Nephron progenitor cell (in vitro differentiated cells): Measurements from ENCODE around the gene FOXRED2.

ENCODE experiments used
- DNase-seq: peaks from one replicate; pipeline ENCODE4 v3.0.0; 2021
- H3K27ac Mint-ChIP-seq: 2 replicates; pipeline ENCODE4 v1.8.0; 2021; ENCODE audit warnings: mild to moderate bottlenecking, moderate library complexity, mixed read lengths
- H3K27me3 Mint-ChIP-seq: 2 replicates; pipeline ENCODE4 v1.8.0; 2021; ENCODE audit warnings: mild to moderate bottlenecking, low read depth, mixed read lengths; ENCODE audit not compliant: poor library complexity
- H3K36me3 Mint-ChIP-seq: 2 replicates; pipeline ENCODE4 v1.8.0; 2021; ENCODE audit warnings: low read depth, mixed read lengths
- H3K4me1 Mint-ChIP-seq: 2 replicates; pipeline ENCODE4 v1.8.0; 2021; ENCODE audit warnings: mixed read lengths
- H3K4me3 Mint-ChIP-seq: 2 replicates; pipeline ENCODE4 v1.8.0; 2021; ENCODE audit warnings: mild to moderate bottlenecking, moderate library complexity, mixed read lengths
- H3K9me3 Mint-ChIP-seq: 2 replicates; pipeline ENCODE4 v1.8.0; 2021; ENCODE audit warnings: mild to moderate bottlenecking, moderate library complexity, mixed read lengths
- TF ChIP-seq, protein P1 (sequence below): fragments of 200-600 bp; sonication (generic); IDR thresholded peaks from 2 replicates; pipeline ENCODE4 v1.5.0; 2021; ENCODE audit warnings: antibody characterized with exemption

FOXRED2 gene

DNA sequence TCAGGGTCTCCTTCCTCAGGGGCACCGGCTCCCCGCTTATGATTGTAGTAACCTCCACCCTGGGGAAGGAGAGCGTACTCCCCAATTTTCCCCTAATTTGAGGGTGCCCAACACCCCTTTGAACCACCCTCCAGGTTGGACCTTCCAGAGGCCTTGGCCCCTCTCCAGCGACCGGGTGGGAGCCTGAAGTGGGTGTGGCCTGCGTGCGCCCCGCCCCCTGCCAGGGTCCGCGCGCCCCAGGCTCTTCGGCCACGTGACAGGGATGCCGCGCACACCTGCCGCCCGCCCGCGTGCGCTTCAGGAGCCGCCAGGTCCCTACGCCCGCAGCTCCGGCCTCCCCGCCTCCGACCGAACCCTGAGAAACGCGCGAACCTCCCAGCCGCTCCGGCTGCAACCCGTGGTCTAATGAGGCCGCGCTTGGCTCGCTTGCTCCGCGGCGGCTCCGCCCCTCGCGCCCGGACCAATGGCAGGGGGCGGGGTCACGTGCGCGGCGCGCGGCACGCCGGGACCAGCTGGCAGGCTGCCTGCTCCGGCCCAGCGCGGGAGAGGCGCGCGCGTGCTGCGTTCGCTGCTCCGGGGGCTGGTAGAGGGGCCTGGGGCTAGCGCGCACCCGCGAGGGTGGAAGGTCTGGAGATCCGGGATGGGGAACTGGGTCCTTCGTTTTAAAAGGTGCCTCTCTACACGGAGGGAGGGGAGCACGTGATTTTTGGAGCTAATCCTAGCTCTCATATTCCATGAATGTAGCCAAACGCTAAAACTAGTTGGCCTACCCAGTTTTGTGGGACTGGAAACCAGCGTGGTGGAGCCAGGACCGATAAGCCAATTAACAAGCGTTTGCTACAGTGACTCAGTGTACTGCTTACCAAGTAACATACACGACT is at the start of gene FOXRED2:
TSS of gene FOXRED2 (minus strand) at position 404 of the 881 bp plus-strand sequence. CDS start 618 bp downstream, outside the sequence.
- peak; percentile 87 for DNase-seq
- Mint-ChIP-seq H3K9me3 (peaks cover 4% of the 10 kb centered on the region), H3K36me3 (peaks cover 36% of the 10 kb centered on the region), H3K4me1 (peaks cover 17% of the 10 kb centered on the region), H3K27ac (no peak within 1 kb of the TSS), H3K27me3 (peaks cover 9% of the 10 kb centered on the region), H3K4me3 (peak within 1 kb of the TSS; percentile 63)
- TF ChIP-seq, protein P1, sequence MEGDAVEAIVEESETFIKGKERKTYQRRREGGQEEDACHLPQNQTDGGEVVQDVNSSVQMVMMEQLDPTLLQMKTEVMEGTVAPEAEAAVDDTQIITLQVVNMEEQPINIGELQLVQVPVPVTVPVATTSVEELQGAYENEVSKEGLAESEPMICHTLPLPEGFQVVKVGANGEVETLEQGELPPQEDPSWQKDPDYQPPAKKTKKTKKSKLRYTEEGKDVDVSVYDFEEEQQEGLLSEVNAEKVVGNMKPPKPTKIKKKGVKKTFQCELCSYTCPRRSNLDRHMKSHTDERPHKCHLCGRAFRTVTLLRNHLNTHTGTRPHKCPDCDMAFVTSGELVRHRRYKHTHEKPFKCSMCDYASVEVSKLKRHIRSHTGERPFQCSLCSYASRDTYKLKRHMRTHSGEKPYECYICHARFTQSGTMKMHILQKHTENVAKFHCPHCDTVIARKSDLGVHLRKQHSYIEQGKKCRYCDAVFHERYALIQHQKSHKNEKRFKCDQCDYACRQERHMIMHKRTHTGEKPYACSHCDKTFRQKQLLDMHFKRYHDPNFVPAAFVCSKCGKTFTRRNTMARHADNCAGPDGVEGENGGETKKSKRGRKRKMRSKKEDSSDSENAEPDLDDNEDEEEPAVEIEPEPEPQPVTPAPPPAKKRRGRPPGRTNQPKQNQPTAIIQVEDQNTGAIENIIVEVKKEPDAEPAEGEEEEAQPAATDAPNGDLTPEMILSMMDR = no peak

GRCh38 chr22:36554098-36554497 is 47.3 kb upstream of the FOXRED2 start:
- Mint-ChIP-seq H3K4me1 (peaks cover 23% of the 10 kb centered on the region), H3K27me3 (peaks cover 21% of the 10 kb centered on the region), H3K36me3 (no peaks in the 10 kb centered on the region), H3K27ac (peak overlapping the region; percentile 89), H3K4me3 (no peak overlapping the region), H3K9me3 (no peaks in the 10 kb centered on the region)
- TF ChIP-seq, protein P1 = no peak
- no peak for DNase-seq

DNA sequence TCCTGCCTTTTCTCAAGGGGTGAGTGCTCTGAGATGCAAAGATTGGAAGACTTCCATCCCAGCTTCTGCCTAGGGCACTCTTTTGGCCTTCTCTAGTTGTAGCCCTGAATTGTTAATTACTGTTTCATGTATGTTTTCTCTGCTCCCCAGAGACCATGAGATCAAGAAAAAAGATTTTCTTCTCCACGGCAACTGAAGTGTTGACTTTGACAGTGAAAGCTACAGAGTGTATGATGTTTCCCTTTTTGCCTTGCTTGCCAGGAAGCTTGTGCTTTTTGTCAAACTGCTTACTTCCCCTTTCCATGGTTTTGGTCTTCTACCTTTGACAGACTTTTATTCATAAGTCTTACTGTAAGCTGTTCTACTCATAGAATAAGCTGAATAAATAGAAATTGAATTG is 45.4 kb upstream of the FOXRED2 start:
- peaks cover 41% of the 10 kb centered on the region for H3K4me1 Mint-ChIP-seq
- DNase-seq = no peak
- H3K4me3 Mint-ChIP-seq = no peak overlapping the region
- TF ChIP-seq, protein P1 = no peak
- H3K27me3 Mint-ChIP-seq = peaks cover 27% of the 10 kb centered on the region
- no peaks in the 10 kb centered on the region for H3K36me3 Mint-ChIP-seq
- H3K27ac Mint-ChIP-seq = no peak overlapping the region
- no peaks in the 10 kb centered on the region for H3K9me3 Mint-ChIP-seq

DNA sequence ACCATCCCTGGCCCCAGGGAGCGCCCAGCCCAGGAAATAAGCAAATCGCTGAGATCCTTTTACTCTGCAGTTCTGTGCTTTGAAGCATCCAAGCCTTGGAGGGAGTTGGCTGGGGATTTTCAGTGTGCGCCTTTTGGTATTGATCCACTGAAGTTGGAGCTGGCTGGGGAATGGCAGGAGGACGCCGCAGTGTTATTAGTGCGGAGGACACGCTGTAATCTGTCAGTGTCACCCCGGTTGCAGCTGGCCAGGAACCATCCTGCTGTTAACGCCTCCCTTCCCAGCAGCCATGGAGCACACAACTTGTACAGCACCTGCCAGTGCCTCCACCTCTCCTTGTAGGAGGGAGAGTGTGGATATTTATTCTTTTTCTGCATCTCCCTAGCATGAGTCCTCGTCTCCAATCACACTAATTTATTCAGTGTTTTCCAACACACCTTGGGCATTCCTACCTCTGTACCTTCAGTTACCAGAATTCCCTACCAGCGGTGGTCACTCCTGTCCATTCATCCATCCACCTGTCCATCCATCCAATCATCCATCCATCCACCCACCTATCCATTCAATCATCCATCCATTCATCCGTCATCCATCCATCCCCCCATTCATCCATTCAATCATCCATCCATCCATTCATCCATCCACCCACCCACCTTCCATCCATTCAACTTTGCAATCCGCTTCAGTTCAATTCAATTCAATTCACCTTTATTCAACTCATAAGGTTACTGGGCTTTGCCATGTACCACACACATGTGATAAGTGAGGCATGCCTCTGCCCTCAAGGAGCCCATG is 44.1 kb upstream of the FOXRED2 start:
- Mint-ChIP-seq H3K27me3 (peaks cover 30% of the 10 kb centered on the region), H3K36me3 (no peaks in the 10 kb centered on the region), H3K27ac (no peak overlapping the region), H3K4me3 (no peak overlapping the region), H3K4me1 (peaks cover 54% of the 10 kb centered on the region), H3K9me3 (no peaks in the 10 kb centered on the region)
- TF ChIP-seq, protein P1 = no peak
- no peak for DNase-seq

- H3K9me3 Mint-ChIP-seq = no peaks in the 10 kb centered on the region
- DNase-seq = no peak
- peaks cover 51% of the 10 kb centered on the region for H3K4me1 Mint-ChIP-seq
- H3K27me3 Mint-ChIP-seq = peaks cover 25% of the 10 kb centered on the region
- H3K4me3 Mint-ChIP-seq = no peak overlapping the region
- TF ChIP-seq, protein P1 = no peak
- no peak overlapping the region for H3K27ac Mint-ChIP-seq
- H3K36me3 Mint-ChIP-seq = no peaks in the 10 kb centered on the region
Observed at GRCh38 chr22:36549033-36549432, 42.2 kb upstream of the FOXRED2 start.
